Measurements from ENCODE around the gene KLHDC8A.
"Not testable (repeated sequence)": the region's sequence is repeated elsewhere in the genome, so short reads cannot be mapped to it uniquely, and the experiment has no call there.

KLHDC8A gene

GRCh38 chr1:205371871-205372660 is 15.3 kb upstream of the KLHDC8A start:
- DNase-seq (ENCODE audit: low spot score), result no peak

- no peak for DNase-seq (ENCODE audit: low spot score)
These were observed 14.1 kb upstream of the KLHDC8A start for GRCh38 chr1:205370780-205371179.

GRCh38 chr1:205369701-205370123 is 13.0 kb upstream of the KLHDC8A start:
- no peak for DNase-seq (ENCODE audit: low spot score)

- DNase-seq (ENCODE audit: low spot score), result no peak
These were observed 11.8 kb upstream of the KLHDC8A start for GRCh38 chr1:205368478-205368877.

- DNase-seq (ENCODE audit: low spot score), result no peak
These were observed 9.3 kb upstream of the KLHDC8A start for GRCh38 chr1:205365945-205366463.

- DNase-seq (ENCODE audit: low spot score), result not testable (repeated sequence)
These were observed 8.4 kb upstream of the KLHDC8A start for GRCh38 chr1:205365086-205365485.

- DNase-seq (ENCODE audit: low spot score), result no peak
These were observed 4.2 kb upstream of the KLHDC8A start for GRCh38 chr1:205360891-205361290.

- DNase-seq (ENCODE audit: low spot score), result peak; percentile 77
These were observed 3.2 kb upstream of the KLHDC8A start for GRCh38 chr1:205359771-205360565.

- DNase-seq (ENCODE audit: low spot score), result no peak
These were observed 1.9 kb upstream of the KLHDC8A start for GRCh38 chr1:205358579-205358978.

GRCh38 chr1:205357567-205357966 is 845 bp upstream of the KLHDC8A start:
- DNase-seq (ENCODE audit: low spot score), result no peak

GRCh38 chr1:205355075-205355453 is 1.7 kb downstream of the KLHDC8A start:
- DNase-seq (ENCODE audit: low spot score), result no peak

GRCh38 chr1:205354259-205355074 is 2.3 kb downstream of the KLHDC8A start:
- no peak for DNase-seq (ENCODE audit: low spot score)

GRCh38 chr1:205353612-205354011 is 3.1 kb downstream of the KLHDC8A start:
- no peak for DNase-seq (ENCODE audit: low spot score)

GRCh38 chr1:205353191-205353590 is 3.5 kb downstream of the KLHDC8A start:
- no peak for DNase-seq (ENCODE audit: low spot score)

- DNase-seq (ENCODE audit: low spot score), result peak; percentile 92
These were observed 4.6 kb downstream of the KLHDC8A start for GRCh38 chr1:205351984-205352713.

- DNase-seq (ENCODE audit: low spot score), result no peak
These were observed 6.0 kb downstream of the KLHDC8A start for GRCh38 chr1:205350691-205351141.

- DNase-seq (ENCODE audit: low spot score), result no peak
These were observed 6.6 kb downstream of the KLHDC8A start for GRCh38 chr1:205350124-205350523.

GRCh38 chr1:205348554-205349487 is 7.9 kb downstream of the KLHDC8A start:
- DNase-seq (ENCODE audit: low spot score), result peak; percentile 75

GRCh38 chr1:205346956-205347574 is 9.7 kb downstream of the KLHDC8A start:
- no peak for DNase-seq (ENCODE audit: low spot score)

GRCh38 chr1:205345761-205346160 is 11.0 kb downstream of the KLHDC8A start:
- no peak for DNase-seq (ENCODE audit: low spot score)

Measured in D341Med (cell line).